ENCODE measurements around the gene PROC.
"Not testable (repeated sequence)": the region's sequence is repeated elsewhere in the genome, so short reads cannot be mapped to it uniquely, and the experiment has no call there.

- TF ChIP-seq POLR2A (IDR thresholded peaks at IDR 0.05; ENCODE audit: low read length); GATA1 (IDR thresholded peaks at IDR 0.05; ENCODE audit: low read depth, low read length): not testable (repeated sequence)
These were observed 8.5 kb upstream of the PROC start for GRCh38 chr2:127409716-127410115.

Data from erythroblast (primary cell).